ENCODE measurements around the gene FRMPD2.
"Not testable (repeated sequence)": the region's sequence is repeated elsewhere in the genome, so short reads cannot be mapped to it uniquely, and the experiment has no call there.

Gene FRMPD2

DNA sequence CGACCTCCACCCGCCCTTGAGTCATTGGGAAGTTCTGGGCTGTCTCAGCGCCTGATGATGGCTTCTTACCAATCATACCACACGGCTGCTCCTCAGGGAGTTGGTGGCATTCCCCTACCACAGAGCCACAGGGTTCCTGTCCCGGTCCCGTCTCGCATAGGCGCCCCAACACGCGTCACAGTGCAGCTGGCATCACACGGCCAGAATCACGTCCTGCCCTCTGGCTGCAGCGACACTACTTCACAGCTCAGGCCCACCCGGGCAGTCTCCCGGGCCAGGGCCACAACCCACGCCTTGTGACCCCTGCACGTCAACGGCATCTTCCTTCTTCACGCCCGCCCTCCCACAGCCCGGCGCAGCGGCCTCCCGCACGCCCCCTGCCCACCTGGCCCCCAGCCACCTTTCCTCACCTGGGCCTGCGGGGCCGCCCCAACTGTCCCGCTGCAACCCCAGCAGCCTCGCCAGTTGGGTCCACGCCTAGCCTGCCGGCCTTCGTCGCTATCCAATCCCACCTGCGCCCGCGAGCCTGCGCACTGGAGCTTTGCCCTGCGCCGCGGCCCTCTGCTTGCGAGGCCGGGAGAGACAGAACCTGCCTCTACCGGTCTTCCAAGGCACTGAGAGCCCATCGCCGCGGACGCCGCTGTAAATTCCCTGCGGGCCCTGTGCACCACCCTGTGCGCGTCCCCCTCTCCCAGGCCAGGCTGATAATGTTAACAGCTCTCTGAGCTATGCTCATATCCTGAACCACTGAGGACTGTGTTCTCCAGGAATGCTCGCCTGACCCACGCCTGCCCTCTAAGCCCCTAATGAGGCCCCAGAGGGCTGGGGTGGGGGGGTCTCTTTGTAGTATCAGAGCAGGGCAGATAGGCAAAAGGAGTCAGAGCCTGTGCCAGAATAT is 134.3 kb downstream of the FRMPD2 start:
- not testable (repeated sequence) for H3K4me3 ChIP-seq (ENCODE audit: low read depth, low read length)

DNA sequence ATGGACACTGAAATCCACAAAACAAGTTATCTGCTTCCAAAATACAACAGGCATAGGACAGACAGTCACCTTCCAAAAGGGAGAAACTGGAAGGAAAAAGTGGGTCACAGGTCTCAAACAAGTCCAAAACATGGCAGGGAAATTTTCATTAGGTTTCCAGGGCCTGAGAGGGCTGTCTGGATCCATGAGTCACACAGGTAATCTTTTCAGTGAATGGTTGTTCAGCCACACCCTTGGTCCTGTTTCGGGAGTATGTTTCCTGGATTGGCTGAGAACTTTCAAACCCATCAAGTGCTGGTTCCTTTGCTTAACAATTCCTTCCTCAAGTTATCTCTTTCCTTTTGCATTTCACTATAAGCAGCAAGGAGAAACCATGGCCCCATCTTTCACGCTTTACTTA is 145.5 kb downstream of the FRMPD2 start:
- not testable (repeated sequence) for H3K4me3 ChIP-seq (ENCODE audit: low read depth, low read length)

DNA sequence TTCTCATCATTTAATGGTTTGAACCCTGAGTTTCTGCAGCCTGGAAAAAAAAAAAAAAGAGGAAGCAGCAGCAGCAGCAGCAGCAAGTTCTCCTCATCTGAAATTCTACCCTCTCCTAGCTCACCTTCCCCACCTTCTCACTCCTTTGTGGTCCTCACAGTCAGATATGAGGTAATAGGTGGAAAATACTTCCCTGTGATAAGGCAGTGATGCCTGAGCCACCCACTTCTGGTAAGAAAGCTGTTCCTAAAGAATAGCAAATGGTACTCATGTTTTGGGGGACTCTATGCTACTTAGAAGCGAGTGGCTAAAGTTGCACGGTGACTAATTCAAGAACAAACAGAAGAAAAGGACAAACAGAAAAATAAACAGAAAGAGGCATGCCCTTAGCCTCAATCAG is 148.2 kb downstream of the FRMPD2 start:
- not testable (repeated sequence) for H3K4me3 ChIP-seq (ENCODE audit: low read depth, low read length)

DNA sequence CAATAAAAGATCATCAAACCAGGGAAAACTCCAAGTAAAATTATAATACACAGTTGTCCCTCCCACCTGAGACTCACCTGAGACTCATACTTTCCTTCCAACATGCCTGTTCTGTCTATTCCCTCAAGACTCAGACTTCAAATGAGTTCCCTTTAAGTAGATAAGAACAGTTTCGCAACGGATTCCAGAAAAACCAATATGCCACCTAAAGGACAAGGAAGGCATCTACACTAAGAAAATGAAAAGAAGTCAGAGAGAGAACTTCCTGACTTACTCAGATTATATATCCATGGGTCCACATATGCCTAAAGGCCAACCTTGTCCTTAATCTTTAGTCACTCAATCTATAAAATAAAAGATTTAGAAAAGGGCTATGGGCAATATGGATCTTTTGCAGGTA is 148.9 kb downstream of the FRMPD2 start:
- H3K4me3 ChIP-seq (ENCODE audit: low read depth, low read length): not testable (repeated sequence)

GRCh38 chr10:48122618-48123017 is 151.9 kb downstream of the FRMPD2 start:
- H3K4me3 ChIP-seq (ENCODE audit: low read depth, low read length): not testable (repeated sequence)

DNA sequence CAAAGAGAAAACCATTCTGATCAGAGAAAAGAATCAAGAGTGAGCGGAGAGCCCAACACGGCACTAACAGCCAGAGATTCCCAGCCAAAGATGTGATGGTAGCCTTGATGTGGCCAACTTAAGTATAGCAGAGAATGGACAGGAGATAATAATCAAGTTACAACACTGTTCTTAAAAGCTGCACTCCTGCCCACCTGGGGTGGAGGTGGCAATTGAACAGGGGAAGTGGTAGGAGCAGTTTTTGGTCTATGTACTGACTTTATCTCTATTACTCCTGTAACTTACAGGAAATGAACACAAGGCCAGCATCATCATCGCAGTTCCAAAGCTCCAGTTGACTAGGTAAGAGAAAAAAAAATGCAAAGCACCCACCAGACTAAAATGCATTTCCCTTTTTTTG is 164.2 kb downstream of the FRMPD2 start:
- not testable (repeated sequence) for H3K4me3 ChIP-seq (ENCODE audit: low read depth, low read length)

All from GM12875 (cell line).